ENCODE results near the gene THBS3. TPM values are rescaled to one million over a fixed set of nuclear protein-coding genes. Genes with fewer than 3 reads are reported as not detected.
A peak's percentile ranks its signal among the peaks of the same experiment; 100 is the strongest.

THBS3 gene
- total and polyA plus RNA-seq, 2 of the 4 experiments (the other 2 are of a cell fraction) = 15.1 to 30.4 TPM

DNA sequence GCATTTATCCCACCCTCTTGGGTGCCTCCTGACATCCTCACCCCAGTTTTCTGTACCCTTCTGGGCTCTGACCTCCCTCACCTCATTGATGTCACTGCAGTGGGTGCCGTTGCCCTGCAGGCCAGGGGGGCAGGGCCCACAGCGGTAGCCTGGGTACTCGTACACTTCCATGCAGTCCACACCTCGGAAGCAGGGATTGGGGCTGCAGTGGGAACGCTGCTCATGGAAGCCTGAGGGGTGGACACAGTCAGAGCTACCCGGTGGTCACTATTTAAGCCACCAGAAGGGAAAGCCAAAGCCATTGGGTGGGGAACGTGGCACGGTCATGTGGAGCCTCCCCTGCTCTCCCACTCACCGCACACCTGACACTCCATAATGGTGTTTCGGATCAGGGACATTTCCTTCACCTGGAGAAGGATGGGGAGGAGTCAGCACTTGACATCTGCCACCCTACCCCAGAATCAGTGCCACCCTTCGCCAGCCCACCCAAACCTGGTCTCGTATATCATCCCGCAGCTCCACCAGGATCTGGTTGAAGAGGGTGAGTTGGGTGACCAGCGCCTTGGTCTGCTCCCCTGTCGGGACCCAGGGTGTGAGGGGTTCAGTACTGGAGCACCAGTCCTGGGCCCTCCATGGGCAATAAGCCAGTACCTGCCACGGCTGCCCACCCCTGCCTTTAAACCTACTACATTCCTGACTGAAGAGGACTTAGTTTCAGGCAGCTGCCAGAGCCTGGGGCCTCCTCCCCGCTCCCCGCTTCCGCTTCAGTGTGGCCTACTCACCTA lies 4.8 kb downstream of the THBS3 start:
- POLR2A ChIA-PET (ENCODE audit: unreplicated experiment) = no interaction called here

More for the DNA sequence above, 4.8 kb downstream of the THBS3 start:
- peaks cover 18% of the 10 kb centered on the region for H3K36me3 ChIP-seq (ENCODE audit: control insufficient read depth, insufficient read depth, low read length)
- no peak overlapping the region for H2BK5ac ChIP-seq (ENCODE audit: low read depth, low read length, poor library complexity, severe bottlenecking)
- no peak overlapping the region for H3K27ac ChIP-seq (ENCODE audit: insufficient read depth, low read length)
- H2AK5ac ChIP-seq (ENCODE audit: low read depth, low read length) = no peak overlapping the region
- CTCF ChIA-PET = interaction anchor here (1.3 kb wide), 1 partner anchor 9 kb away, joined by 4 read pairs; no protein-coding TSS in a partner anchor
- H3K4ac ChIP-seq (ENCODE audit: low read depth, low read length) = no peak overlapping the region
- no peak overlapping the region for H4K91ac ChIP-seq (ENCODE audit: insufficient read depth, low read depth, low read length)
- H3K14ac ChIP-seq (replicated peaks; ENCODE audit: low read depth, low read length) = no peak overlapping the region
- intact Hi-C loops (cut with micrococcal nuclease) (loop anchor here (10.0 kb wide), 2 partner anchors 122 to 392 kb away; partner anchors contain the start of gene RUSC1), dilution Hi-C loops (cut with HindIII; ENCODE audit: low sequenced_read_pairs, unreplicated experiment) (no loop called here), in situ Hi-C loops (cut with MboI; ENCODE audit: low sequenced_read_pairs) (no loop called here)
- no peaks in the 10 kb centered on the region for H4K20me1 ChIP-seq (ENCODE audit: insufficient read depth, low read length)
- ATAC-seq (ENCODE audit: low read depth) = no peak
- no peak overlapping the region for H2BK15ac ChIP-seq (ENCODE audit: low read depth, low read length)
- no peak for DNase-seq
- no peak overlapping the region for H3K4me2 ChIP-seq (ENCODE audit: low read depth, low read length)
- peaks cover 5% of the 10 kb centered on the region; the same call in 1 of the 2 replicates for H3K9me1 ChIP-seq (ENCODE audit: insufficient read depth, low read length)
- H2BK20ac ChIP-seq (ENCODE audit: low read depth, low read length) = no peak overlapping the region
- 92% methylated on average over 7 of the region's 19 CpGs; no CpG with 5 or more reads in 1 of the 2 experiments for WGBS, 2 experiments (ENCODE audit: extremely low coverage in 2 of 2, insufficient read length in 1 of 2)
- H4K8ac ChIP-seq (ENCODE audit: low read depth in 2 of 2, low read length in 2 of 2) = no peak overlapping the region
- no peak overlapping the region for H4K5ac ChIP-seq (ENCODE audit: low read depth, low read length)
- no peak overlapping the region for H3K18ac ChIP-seq (ENCODE audit: low read depth, low read length)
- H2BK120ac ChIP-seq (ENCODE audit: low read depth, low read length) = no peak overlapping the region
- no peak overlapping the region for H3K23ac ChIP-seq (ENCODE audit: low read depth, low read length)
- no peak overlapping the region for H3K4me3 ChIP-seq (ENCODE audit: insufficient read depth, low read depth, low read length)
- peaks cover 0 to 6% of the 10 kb centered on the region in 2 experiments; a peak in 2 of 4 replicates for H3K79me1 ChIP-seq (ENCODE audit: low read depth in 1 of 2, low read length in 2 of 2)
- no TSS peak for BruUV-seq (replicated peaks)
- H2AK9ac ChIP-seq (replicated peaks; ENCODE audit: low read depth, low read length, poor library complexity) = peak overlapping the region; percentile 18
- no peak overlapping the region for H2AFZ ChIP-seq (replicated peaks; ENCODE audit: low read length, poor library complexity)
- H3K9ac ChIP-seq (ENCODE audit: low read depth, low read length) = no peak overlapping the region
- H3K4me1 ChIP-seq (ENCODE audit: control insufficient read depth, insufficient read depth, low read length) = peaks cover 9% of the 10 kb centered on the region
- no peaks in the 10 kb centered on the region for H3K9me3 ChIP-seq (ENCODE audit: control insufficient read depth, insufficient read depth, low read length)
- H3K56ac ChIP-seq (ENCODE audit: extremely low read depth, insufficient read depth, low read length) = no peak overlapping the region
- TF ChIP-seq, protein P1, sequence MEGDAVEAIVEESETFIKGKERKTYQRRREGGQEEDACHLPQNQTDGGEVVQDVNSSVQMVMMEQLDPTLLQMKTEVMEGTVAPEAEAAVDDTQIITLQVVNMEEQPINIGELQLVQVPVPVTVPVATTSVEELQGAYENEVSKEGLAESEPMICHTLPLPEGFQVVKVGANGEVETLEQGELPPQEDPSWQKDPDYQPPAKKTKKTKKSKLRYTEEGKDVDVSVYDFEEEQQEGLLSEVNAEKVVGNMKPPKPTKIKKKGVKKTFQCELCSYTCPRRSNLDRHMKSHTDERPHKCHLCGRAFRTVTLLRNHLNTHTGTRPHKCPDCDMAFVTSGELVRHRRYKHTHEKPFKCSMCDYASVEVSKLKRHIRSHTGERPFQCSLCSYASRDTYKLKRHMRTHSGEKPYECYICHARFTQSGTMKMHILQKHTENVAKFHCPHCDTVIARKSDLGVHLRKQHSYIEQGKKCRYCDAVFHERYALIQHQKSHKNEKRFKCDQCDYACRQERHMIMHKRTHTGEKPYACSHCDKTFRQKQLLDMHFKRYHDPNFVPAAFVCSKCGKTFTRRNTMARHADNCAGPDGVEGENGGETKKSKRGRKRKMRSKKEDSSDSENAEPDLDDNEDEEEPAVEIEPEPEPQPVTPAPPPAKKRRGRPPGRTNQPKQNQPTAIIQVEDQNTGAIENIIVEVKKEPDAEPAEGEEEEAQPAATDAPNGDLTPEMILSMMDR (conservative IDR thresholded peaks at IDR 0.05; ENCODE audit: low read depth, low read length) = no peak
- TF ChIP-seq RAD21 (IDR thresholded peaks at IDR 0.05; ENCODE audit: low read length) (no peak), FOS (IDR thresholded peaks at IDR 0.05; ENCODE audit: low read depth, low read length) (no peak), MAZ (IDR thresholded peaks at IDR 0.05; ENCODE audit: borderline replicate concordance, low read depth, low read length) (no peak), CHD1 (IDR thresholded peaks at IDR 0.05; ENCODE audit: low read depth, low read length) (no peak), NFE2L2 (IDR thresholded peaks at IDR 0.05; ENCODE audit: low read depth, low read length) (no peak), MAFK (IDR thresholded peaks at IDR 0.05; ENCODE audit: low read depth, low read length) (no peak), RFX5 (IDR thresholded peaks at IDR 0.05; ENCODE audit: low read depth, low read length) (no peak), BHLHE40 (IDR thresholded peaks at IDR 0.05; ENCODE audit: low read depth, low read length) (no peak), SMC3 (IDR thresholded peaks at IDR 0.05; ENCODE audit: low read depth, low read length) (no peak)
- TF ChIP-seq, protein P2, sequence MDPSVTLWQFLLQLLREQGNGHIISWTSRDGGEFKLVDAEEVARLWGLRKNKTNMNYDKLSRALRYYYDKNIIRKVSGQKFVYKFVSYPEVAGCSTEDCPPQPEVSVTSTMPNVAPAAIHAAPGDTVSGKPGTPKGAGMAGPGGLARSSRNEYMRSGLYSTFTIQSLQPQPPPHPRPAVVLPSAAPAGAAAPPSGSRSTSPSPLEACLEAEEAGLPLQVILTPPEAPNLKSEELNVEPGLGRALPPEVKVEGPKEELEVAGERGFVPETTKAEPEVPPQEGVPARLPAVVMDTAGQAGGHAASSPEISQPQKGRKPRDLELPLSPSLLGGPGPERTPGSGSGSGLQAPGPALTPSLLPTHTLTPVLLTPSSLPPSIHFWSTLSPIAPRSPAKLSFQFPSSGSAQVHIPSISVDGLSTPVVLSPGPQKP (IDR thresholded peaks at IDR 0.05; ENCODE audit: borderline replicate concordance, low read depth, low read length) = no peak
- no peaks in the 10 kb centered on the region for H3K27me3 ChIP-seq (ENCODE audit: control insufficient read depth, insufficient read depth, low read length)
